NCI-H748 treated with DMSO at 0.1 percent for 48 hours (cell line): Measurements from ENCODE around the gene AEBP1.

Source experiments
- DNase-seq: peaks from one replicate; lab custom pipeline; 2025; lab: John Stamatoyannopoulos, UW

AEBP1 gene

GRCh38 chr7:44142028-44142427 lies 37.9 kb downstream of the AEBP1 start:
- no peak for DNase-seq

GRCh38 chr7:44143646-44144250 lies 39.6 kb downstream of the AEBP1 start:
- no peak for DNase-seq

- no peak for DNase-seq
Observed at GRCh38 chr7:44144426-44144967, 40.4 kb downstream of the AEBP1 start.

GRCh38 chr7:44144968-44145478 lies 40.9 kb downstream of the AEBP1 start:
- no peak for DNase-seq

GRCh38 chr7:44145479-44145968 lies 41.4 kb downstream of the AEBP1 start:
- no peak for DNase-seq

- DNase-seq, result no peak
Observed at GRCh38 chr7:44145969-44146911, 42.1 kb downstream of the AEBP1 start.

DNA sequence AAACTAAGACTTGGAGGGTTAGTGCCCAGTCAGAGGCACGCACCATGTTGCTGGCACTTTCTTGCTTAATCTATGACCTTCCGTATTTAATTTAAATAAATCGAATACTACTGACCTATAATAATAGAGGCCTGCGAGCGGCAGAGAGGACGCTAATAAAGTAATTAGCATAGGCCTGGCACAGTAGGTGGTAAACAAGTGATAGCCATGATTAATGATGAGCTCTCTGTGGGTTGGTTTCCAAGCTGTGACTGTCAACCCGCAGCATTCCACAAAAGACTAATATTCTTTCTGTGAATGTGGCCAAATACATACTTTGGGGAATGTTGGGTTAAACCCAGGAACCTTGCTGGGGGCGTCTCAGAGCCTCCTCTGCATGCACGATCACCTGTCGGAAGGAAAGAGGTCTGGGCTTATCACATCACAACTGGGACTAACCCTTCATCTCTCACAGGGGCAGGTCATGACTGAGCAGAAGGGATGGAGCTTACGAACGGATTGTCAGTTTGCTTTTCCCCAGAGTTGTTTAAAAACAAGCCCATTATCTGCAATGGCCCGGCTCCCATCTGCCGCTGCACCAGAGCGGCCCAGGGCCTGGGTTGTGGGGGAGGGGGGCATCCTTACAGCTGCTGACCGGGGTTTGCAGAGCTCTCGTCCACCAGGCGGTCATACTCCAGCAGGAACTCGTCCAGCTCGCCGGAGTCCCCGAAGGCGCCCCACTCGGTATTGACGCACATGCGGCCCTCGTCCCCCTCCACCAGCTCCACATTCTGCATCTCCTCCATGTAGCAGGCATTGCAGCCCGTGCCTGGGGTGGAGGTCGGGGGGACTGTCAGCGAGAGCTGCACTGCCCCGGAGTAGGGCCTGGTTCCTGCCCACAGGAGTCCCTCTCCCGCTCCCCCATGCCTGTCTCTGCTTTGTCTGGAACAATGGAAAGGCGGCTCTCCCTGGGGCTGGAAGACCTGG lies 43.2 kb downstream of the AEBP1 start:
- DNase-seq, result no peak

GRCh38 chr7:44148166-44148565 lies 44.0 kb downstream of the AEBP1 start:
- DNase-seq, result no peak

DNA sequence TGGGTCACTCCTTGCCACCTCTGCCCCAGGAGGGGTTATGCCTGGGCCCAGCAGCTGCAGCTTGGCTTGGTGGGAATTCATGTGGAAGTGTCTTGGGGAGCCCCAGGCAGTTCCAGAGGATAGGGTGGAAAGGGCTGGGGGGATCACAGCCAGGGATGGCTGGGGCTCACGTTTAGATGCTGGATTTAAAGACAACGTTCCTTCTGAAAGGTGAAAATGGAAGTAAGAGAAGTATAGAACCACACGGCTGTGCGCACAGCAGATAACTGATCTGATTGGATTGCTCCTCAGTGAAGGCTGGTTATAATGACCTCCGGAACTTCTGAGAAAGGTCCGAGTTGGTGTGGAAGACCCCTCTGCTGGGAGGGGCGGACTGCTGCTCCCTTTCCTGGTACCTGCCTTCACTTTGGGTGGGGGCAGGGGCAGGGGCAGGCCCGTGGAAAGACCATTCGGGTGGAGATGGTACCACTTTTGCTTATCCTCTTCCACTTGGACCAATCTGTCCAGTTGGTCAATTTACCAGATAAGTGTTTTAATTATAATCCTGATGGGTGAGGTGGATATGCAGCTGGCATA lies 44.9 kb downstream of the AEBP1 start:
- DNase-seq, result no peak

DNA sequence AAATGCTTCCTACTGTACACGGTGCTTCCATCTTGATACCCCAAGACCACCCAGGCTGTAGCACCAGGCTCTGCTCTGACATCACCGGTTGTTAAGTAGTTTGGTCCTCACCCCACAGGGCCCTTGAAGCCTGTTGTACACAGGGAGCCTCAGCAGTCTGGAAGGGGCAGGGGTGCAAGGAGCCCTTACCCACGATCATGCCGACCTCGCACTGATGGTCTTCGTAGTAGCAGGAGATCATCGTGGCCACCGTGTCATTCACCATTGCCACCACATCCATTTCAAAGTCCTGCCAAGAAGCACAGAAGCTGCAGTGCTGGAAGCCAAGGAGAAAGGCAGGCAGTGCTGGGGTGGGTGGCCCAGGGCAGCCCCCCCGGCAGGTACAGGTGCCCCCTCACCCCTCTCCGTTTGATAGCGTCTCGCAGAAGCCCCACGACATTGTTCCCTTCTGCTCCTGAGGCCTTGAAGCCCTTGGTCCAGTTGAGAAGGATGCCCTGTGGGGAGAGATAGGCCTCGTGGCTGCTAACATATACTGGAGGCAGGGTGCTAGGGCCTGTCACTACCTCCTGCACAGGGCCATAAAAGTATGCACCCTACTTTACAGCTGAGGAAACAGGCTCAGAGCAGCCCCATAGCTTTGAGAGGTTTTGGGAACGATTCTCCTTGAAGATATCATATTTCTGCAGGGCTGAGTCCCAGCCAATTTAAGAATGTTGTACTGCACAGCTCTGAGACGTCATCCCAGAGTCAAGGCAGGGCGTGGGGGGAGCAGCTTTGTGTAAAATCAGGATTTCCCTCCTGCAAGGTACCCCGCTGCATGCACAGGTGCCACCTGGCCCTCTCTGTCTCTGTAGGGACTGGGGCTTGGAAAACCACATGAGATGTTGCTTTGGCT lies 45.7 kb downstream of the AEBP1 start:
- no peak for DNase-seq

- no peak for DNase-seq
Observed at GRCh38 chr7:44150466-44150832, 46.3 kb downstream of the AEBP1 start.

DNA sequence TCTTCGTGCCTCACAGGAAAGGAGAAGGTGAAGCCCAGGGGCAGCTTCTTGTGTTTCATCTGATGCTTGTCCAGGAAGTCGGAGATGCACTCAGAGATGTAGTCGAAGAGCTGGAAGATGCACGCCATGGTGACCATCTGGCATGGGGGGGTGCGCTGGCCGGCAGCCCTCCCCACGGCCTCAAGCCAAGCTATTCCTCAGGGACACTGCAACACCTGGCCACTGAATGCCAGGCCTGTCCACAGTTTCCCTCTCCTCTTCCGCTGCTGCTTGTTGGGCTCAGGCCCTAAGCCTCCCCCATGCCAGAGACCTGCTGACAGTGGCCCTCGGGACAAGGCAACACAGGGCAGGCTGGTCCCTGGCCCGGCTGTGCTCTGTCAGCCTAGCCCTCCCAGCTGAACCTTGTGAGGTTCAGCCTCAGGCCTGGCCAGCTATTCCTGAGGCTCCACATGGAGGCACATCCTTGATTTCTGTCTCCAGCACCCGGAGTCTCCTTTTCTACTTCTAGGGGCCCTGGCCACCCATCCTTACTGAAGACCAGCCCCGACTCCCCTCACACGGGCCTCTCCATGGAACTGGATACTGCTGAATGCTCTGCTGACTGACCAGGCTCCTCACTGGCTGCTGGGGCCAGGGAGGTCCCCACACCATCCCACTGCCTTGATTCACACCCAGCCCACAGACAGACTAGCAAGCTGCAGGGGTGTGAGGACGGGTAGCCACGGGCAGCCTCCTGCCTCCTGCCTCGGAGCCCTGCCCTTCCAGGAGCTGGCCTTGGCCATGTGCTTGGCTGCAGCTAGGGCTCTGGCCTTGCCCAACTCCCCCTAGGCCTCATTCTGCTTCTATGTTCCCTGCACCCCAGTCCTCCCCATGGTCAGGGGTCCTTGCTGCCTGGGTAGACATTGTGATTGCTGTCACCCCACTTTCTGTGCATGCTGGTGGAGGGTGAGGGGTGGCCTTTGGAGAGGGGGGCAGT lies 47.1 kb downstream of the AEBP1 start:
- DNase-seq, result no peak

GRCh38 chr7:44151956-44152355 lies 47.8 kb downstream of the AEBP1 start:
- no peak for DNase-seq

DNA sequence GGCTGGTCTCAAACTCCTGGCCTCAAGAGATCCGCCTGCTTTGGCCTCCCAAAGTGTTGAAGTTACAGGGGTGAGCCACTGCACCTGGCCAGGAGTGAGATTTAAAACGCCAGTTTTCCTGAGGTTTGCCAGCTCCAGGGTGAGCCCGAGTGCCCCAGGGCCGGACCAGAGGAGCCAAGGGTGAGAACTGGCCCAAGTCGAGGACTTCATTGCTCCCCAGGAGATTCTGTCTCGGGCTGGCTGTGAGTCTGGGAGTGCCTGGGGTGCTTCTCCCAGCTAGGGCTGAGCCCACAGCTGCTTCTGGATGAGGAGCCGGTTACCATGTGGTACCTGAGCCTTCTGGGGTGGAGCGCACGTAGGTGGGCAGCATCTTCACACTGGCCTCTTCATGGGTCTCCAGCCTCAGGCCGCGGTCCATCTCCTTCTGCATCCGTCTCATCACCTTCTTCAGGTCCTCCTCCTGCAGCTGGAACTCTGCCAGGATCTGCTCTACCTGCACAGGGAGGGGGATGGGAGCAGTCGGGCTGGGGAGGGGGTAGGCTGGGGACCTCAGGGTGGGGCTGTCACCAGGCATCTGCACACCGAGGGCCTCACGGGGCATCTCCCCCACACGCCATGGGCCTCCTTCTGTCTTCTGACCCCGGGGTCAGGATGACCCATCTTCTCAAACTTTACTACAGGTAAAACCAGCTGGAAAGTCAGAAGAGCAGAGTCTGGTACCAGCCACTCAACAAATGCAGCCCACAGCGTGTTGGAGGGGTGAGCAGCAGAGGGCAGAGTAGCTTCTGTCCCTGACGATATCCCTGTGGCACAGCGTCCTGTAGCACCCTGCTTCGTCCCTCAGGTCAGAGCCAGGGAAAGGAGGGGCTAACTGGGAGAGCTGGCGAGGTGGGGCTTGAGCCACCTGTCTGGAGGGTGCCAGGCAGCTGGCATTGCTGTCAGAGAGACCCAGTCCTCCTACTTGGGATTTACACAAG lies 49.1 kb downstream of the AEBP1 start:
- DNase-seq, result no peak

- no peak for DNase-seq
Observed at GRCh38 chr7:44153948-44154335, 49.8 kb downstream of the AEBP1 start.

- DNase-seq, result no peak
Observed at GRCh38 chr7:44154703-44155102, 50.6 kb downstream of the AEBP1 start.
